DMS153 treated with DMSO at 0.1 percent for 48 hours (cell line): ENCODE results near the gene MPZ.
"Not testable (repeated sequence)": the region's sequence is repeated elsewhere in the genome, so short reads cannot be mapped to it uniquely, and the experiment has no call there.

Source experiments
- DNase-seq: peaks from one replicate; lab custom pipeline; 2025; ENCODE audit not compliant: unreplicated experiment; lab: John Stamatoyannopoulos, UW

MPZ gene

GRCh38 chr1:161309868-161310267 is at the start of gene MPZ:
Gene MPZ, minus strand, starts transcription at chr1:161309968. Its CDS starts 63 bp downstream, at chr1:161309905.
- DNase-seq: no peak

- no peak for DNase-seq
Observed at GRCh38 chr1:161359291-161359690, 49.5 kb upstream of the MPZ start.

GRCh38 chr1:161357073-161357472 is 47.3 kb upstream of the MPZ start:
- DNase-seq: no peak

- no peak for DNase-seq
Observed at GRCh38 chr1:161351482-161351881, 41.7 kb upstream of the MPZ start.

GRCh38 chr1:161350671-161351070 is 40.9 kb upstream of the MPZ start:
- DNase-seq: no peak

GRCh38 chr1:161342821-161343220 is 33.1 kb upstream of the MPZ start:
- DNase-seq: no peak

- DNase-seq: no peak
Observed at GRCh38 chr1:161342177-161342576, 32.4 kb upstream of the MPZ start.

- no peak for DNase-seq
Observed at GRCh38 chr1:161335796-161336195, 26.0 kb upstream of the MPZ start.

- no peak for DNase-seq
Observed at GRCh38 chr1:161333166-161333565, 23.4 kb upstream of the MPZ start.

- no peak for DNase-seq
Observed at GRCh38 chr1:161330346-161330745, 20.6 kb upstream of the MPZ start.

GRCh38 chr1:161324020-161324419 is 14.3 kb upstream of the MPZ start:
- DNase-seq: no peak

GRCh38 chr1:161315841-161316674 is 6.3 kb upstream of the MPZ start:
- DNase-seq: not testable (repeated sequence)

- DNase-seq: peak; percentile 75
Observed at GRCh38 chr1:161314201-161314981, 4.6 kb upstream of the MPZ start, which contains the start of gene SDHC. Gene SDHC, plus strand, starts transcription at chr1:161314381. Its CDS starts 25 bp downstream, at chr1:161314406.

GRCh38 chr1:161313554-161314200 is 3.9 kb upstream of the MPZ start:
- no peak for DNase-seq

GRCh38 chr1:161311595-161312181 is 1.9 kb upstream of the MPZ start:
- DNase-seq: no peak

GRCh38 chr1:161307892-161308638 is 1.7 kb downstream of the MPZ start:
- no peak for DNase-seq

- DNase-seq: no peak
Observed at GRCh38 chr1:161307230-161307768, 2.5 kb downstream of the MPZ start.

- peak; percentile 87 for DNase-seq
Observed at GRCh38 chr1:161305867-161306519, 3.8 kb downstream of the MPZ start.
